ENCODE measurements around the gene OR6C65.

- TF ChIP-seq CTCF (optimal IDR thresholded peaks at IDR 0.05 in 1 of 3, IDR thresholded peaks at IDR 0.05 in 1 of 3, conservative IDR thresholded peaks at IDR 0.05 in 1 of 3; ENCODE audit: extremely low read depth in 1 of 3, insufficient read depth in 2 of 3, low read length in 3 of 3) (no peak), EZH2 (IDR thresholded peaks at IDR 0.05; ENCODE audit: low read length) (no peak)
Observed at GRCh38 chr12:55416961-55417360, 16.6 kb downstream of the OR6C65 start.
